HG02763 (cell line): ENCODE results near the gene OR1L6.

Experiments
- ATAC-seq: cut with Tn5 transposase; IDR thresholded peaks from one replicate; pipeline ENCODE4 v1.9.1; 2021; ENCODE audit warnings: mild to moderate bottlenecking, moderate library complexity; ENCODE audit not compliant: unreplicated experiment

Gene OR1L6, protein sequence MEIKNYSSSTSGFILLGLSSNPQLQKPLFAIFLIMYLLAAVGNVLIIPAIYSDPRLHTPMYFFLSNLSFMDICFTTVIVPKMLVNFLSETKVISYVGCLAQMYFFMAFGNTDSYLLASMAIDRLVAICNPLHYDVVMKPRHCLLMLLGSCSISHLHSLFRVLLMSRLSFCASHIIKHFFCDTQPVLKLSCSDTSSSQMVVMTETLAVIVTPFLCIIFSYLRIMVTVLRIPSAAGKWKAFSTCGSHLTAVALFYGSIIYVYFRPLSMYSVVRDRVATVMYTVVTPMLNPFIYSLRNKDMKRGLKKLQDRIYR

DNA sequence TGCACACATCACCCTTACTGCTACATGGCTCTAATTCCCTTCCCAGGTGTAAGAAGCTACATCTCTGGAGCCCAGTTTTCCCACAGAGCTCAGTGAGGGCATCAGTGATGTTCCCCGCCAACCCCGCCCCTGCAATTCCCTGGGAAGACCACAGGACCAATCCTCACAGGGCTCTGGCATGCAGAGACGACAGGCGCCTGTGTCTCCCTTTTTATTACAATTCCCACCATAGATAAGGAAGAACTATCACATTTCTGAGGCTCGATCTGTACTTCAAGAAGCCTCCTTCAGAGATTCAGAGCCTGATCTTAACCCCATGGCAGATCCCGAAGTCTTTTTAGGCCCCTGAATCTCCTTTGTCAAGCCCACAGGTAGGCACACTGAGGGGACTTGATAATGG, at the start of gene OR1L6:
OR1L6 (plus strand) TSS at position 301 of the 400 bp plus-strand sequence. CDS start 7,545 bp downstream, outside the sequence.
- no peak for ATAC-seq

- ATAC-seq = no peak
These were observed 46.4 kb upstream of the OR1L6 start for GRCh38 chr9:122695696-122696095.

DNA sequence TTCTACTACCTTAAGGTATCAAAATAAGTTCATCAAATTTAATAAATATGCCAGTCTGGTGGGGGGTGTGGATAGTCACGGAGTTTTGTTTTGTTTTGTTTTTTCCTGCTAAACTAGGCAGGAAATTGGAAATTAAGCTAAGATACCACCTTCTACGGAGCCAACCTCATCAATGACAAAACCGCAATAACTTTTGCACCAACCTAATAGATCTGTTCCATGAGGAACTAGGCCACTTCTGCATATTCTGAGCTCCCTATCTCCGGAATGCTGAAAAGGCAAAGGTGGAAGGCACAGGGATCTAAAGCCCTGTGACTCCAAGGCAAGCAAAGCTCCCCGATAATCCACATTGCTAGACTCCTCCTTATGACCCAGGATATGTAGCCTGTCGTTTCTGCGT, 24.1 kb upstream of the OR1L6 start:
- ATAC-seq = no peak

GRCh38 chr9:122719218-122719617, 22.9 kb upstream of the OR1L6 start:
- no peak for ATAC-seq

- no peak for ATAC-seq
These were observed 18.4 kb upstream of the OR1L6 start, which contains the start of gene OR1L4 for GRCh38 chr9:122723690-122724089. Gene OR1L4, plus strand, starts transcription at chr9:122723990. Its CDS starts 0 bp downstream, at chr9:122723990.

GRCh38 chr9:122754825-122755224, 12.7 kb downstream of the OR1L6 start:
- ATAC-seq = no peak

DNA sequence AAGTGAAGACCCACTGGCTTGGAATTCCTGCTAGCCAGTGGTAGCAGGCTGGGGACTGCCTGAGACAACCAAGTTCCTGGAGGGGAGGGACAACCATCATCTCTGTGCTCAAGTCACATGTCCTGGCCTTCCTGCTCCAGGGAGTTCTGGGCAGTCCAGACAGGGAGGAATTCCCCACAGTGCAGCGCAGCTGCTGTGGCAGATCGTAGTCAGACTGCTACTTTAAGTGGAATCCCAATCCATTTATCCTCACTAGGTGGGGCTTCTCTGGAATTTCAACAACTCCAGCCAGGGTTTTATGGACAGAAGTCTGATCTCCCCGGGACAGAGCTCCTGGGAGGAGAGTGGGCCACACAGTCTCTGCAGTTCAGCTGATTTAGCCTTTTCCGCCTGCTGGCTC, 25.7 kb downstream of the OR1L6 start:
- no peak for ATAC-seq

DNA sequence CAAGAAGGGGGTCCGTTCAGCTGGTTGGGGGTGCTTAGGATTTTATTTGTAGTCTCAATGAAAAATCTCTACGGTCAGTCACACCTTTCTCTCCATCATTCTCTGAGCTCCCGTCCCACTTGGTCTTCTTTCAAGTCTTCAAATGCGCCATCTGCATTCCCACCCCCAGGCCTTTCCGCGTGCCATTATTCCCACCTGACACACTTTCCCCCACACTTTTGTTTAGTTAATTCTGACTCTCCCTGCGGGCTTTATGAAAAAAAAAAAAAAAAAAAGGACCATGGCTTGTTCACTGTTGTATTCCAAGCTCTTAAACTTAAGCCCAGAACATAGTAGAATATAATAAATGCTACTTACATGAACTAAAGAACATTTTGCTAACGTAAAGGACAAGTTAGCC, 34.9 kb downstream of the OR1L6 start:
- no peak for ATAC-seq

DNA sequence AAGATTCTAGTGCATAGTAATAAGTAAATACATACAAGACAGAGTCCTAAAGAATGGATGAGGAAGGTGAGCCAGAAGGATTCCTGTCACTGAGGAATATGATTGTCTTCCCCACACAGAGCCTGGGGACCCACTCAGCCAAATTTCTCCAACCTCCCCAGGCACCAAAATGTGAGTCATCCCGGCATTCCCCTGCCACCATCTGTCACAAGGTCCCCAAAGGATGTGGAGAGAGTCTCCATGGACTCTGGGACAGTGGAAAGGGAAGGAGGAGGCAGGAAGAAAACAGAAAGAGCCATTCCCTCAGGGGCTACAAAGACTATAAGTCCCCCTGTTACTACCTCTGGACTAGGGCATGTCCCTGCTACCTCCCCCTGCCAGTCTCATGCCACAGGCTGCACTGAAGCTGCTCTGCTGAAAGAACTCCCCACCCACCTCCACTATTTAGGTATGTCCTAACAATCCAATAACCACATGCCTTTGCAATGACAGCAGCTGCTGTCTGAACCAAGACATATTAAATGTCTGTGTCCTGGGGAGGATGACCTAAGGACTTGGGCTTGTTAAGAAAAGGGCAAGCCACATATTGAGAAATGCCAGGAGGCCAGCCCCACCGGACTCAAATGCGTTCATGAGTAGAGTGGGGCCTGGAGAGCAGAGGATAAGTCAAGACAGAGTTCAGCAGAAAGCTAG, 36.0 kb downstream of the OR1L6 start:
- no peak for ATAC-seq

- ATAC-seq = no peak
These were observed 37.1 kb downstream of the OR1L6 start for GRCh38 chr9:122779181-122779580.

DNA sequence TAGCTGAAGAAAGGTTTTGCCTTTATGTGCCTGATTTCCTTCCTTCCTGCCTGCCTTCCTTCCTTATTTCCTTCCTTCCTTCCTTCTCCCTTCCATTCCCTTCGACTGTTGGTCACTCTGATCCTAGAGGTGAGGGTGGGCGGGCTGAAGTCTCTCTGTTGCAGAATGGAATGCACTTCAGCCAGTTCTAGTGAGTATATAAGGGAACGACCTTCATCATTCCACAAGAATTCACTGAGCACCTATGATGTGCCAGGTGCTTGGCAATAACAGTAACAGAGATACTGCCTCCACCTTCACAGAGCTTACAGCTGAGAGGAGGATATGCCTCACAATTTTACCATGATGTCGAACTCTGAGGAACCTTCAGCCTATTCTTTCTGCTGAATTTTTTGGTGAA, 37.9 kb downstream of the OR1L6 start:
- no peak for ATAC-seq

- ATAC-seq = no peak
These were observed 39.6 kb downstream of the OR1L6 start for GRCh38 chr9:122781671-122782070.

- no peak for ATAC-seq
These were observed 43.2 kb downstream of the OR1L6 start for GRCh38 chr9:122785269-122785668.

DNA sequence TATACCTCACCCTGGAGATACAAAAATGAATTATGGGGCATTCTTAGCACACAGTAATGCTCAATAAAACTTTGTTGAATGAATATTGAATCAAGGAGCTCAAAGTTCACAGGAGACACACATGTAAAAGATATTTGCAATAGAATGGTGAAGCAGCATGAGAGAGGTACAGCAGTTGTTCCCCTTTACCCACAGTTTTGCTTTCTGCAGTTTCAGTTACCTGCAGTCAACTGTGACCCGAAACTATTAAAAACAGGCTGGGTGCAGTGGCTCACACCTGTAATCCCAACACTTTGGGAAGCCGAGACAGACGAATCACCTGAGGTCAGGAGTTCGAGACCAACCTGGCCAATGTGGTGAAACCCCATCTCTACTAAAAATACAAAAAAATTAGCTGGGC, 44.2 kb downstream of the OR1L6 start:
- ATAC-seq = no peak

DNA sequence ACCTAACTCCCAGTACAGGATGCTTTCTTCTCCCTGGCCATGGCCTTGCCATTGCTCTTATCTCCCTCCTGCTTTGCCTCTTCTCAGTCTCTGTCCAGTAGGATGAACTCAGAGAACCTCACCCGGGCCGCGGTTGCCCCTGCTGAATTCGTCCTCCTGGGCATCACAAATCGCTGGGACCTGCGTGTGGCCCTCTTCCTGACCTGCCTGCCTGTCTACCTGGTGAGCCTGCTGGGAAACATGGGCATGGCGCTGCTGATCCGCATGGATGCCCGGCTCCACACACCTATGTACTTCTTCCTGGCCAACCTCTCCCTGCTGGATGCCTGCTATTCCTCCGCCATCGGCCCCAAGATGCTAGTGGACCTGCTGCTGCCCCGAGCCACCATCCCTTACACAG, 46.7 kb downstream of the OR1L6 start, which contains the start of gene OR5C1:
OR5C1 (plus strand) TSS at position 103 of the 400 bp plus-strand sequence; CDS start at position 103, 0 bp downstream.
- no peak for ATAC-seq

GRCh38 chr9:122789256-122790046, 47.3 kb downstream of the OR1L6 start:
- no peak for ATAC-seq

- no peak for ATAC-seq
These were observed 50.0 kb downstream of the OR1L6 start for GRCh38 chr9:122791872-122792669.

DNA sequence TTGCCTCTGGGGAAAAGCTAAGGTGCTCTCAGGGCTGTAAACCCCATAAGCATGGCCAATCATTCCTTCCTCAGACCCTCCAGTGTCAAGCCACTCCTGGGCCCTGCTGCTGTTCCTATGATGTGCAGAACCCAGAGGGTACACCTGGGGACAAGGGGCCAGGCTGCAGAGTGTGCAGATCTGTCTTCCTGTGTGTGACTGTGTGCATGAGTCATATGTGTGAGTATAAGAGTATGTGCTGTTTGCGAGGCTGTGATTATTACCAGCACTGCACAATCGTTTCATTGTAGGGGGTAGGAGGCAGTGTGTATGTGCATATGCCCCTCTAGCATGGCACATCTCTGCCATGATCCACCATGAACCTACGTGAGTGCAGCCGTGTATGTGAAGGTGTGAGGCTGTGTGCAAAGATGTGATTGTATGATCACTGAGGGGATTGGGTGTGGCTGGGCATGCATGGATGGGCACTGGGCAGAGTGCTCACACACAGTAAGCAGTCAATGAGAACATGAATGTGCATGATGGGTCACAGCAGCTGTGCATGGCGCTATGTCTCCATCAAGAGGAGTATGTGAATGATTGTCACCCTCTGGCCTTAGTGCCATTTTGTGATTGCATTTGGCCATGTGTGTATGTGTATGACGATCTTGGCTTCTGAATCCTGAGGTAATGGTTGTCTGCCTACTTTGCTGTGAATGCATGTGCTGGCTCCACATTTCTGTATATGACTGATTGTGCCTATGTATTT, 55.4 kb downstream of the OR1L6 start:
- ATAC-seq = no peak
